ENCODE data around the gene TMPRSS7.

- no peak for TF ChIP-seq POLR2AphosphoS5 (IDR thresholded peaks at IDR 0.05; ENCODE audit: borderline replicate concordance, low read depth, low read length)
- TF ChIP-seq EZH2 (IDR thresholded peaks at IDR 0.05) = no peak
Observed at GRCh38 chr3:112035241-112035640, 705 bp downstream of the TMPRSS7 start.
